Neural progenitor cell (in vitro differentiated cells): ENCODE data around the gene PRDM16. TPM values are rescaled to one million over a fixed set of nuclear protein-coding genes. Genes with fewer than 3 reads are reported as not detected.

Experiments used
- DNase-seq: peaks from one replicate; pipeline ENCODE4 v3.0.0-alpha.2; 2016; ENCODE audit warnings: low spot score
- H2AFZ ChIP-seq: fragments of 200-600 bp; sonication (generic); replicated peaks from 2 replicates; pipeline ENCODE4 v1.6.1; 2016; ENCODE audit warnings: antibody characterized with exemption
- H3F3A ChIP-seq: fragments of 200-600 bp; sonication (generic); 2 replicates; pipeline ENCODE4 v1.6.1; 2016; ENCODE audit warnings: antibody characterized with exemption, low read depth
- H3K27ac ChIP-seq: fragments of 200-600 bp; sonication (generic); 2 replicates; pipeline ENCODE4 v1.5.1; 2016; ENCODE audit warnings: mild to moderate bottlenecking
- H3K27me3 ChIP-seq: fragments of 200-600 bp; sonication (generic); 2 replicates; pipeline ENCODE4 v1.6.1; 2016; ENCODE audit warnings: mild to moderate bottlenecking, moderate library complexity
- H3K36me3 ChIP-seq: fragments of 200-600 bp; sonication (generic); 2 replicates; pipeline ENCODE4 v1.5.1; 2016
- H3K4me1 ChIP-seq: fragments of 200-600 bp; sonication (generic); 2 replicates; pipeline ENCODE4 v1.6.1; 2016; ENCODE audit warnings: mixed run types
- H3K4me2 ChIP-seq: fragments of 200-600 bp; sonication (generic); 2 replicates; pipeline ENCODE4 v1.6.1; 2016
- H3K4me3 ChIP-seq: fragments of 200-600 bp; sonication (generic); 2 replicates; pipeline ENCODE4 v1.5.1; 2016
- H3K79me2 ChIP-seq: fragments of 200-600 bp; sonication (generic); 2 replicates; pipeline ENCODE4 v1.6.1; 2016; ENCODE audit warnings: low read depth
- H3K9ac ChIP-seq: fragments of 200-600 bp; sonication (generic); 2 replicates; pipeline ENCODE4 v1.6.1; 2016
- H3K9me3 ChIP-seq: fragments of 200-600 bp; sonication (generic); 2 replicates; pipeline ENCODE4 v1.5.1; 2016; ENCODE audit warnings: low read depth
- H4K20me1 ChIP-seq: fragments of 200-600 bp; sonication (generic); 2 replicates; pipeline ENCODE4 v1.6.1; 2016; ENCODE audit warnings: low read depth
- H3K27ac Mint-ChIP-seq: 3 replicates; pipeline ENCODE4 v1.8.0; 2021; ENCODE audit warnings: mixed read lengths
- H3K27me3 Mint-ChIP-seq: 2 replicates; pipeline ENCODE4 v1.8.0; 2022; ENCODE audit warnings: low read depth, mild to moderate bottlenecking, inconsistent platforms, moderate library complexity, mixed read lengths; ENCODE audit not compliant: insufficient read depth
- H3K36me3 Mint-ChIP-seq: 3 replicates; pipeline ENCODE4 v1.8.0; 2021; ENCODE audit warnings: mixed read lengths
- H3K4me1 Mint-ChIP-seq: 3 replicates; pipeline ENCODE4 v1.8.0; 2021; ENCODE audit warnings: mixed read lengths
- H3K4me3 Mint-ChIP-seq: 3 replicates; pipeline ENCODE4 v1.8.0; 2021; ENCODE audit warnings: mild to moderate bottlenecking, moderate library complexity, mixed read lengths
- H3K9me3 Mint-ChIP-seq: 3 replicates; pipeline ENCODE4 v1.8.0; 2020; ENCODE audit warnings: mixed read lengths
- EZH2 ChIP-seq: fragments of 200-600 bp; sonication (generic); IDR thresholded peaks from 2 replicates; pipeline ENCODE4 v1.6.1; 2017; ENCODE audit warnings: antibody characterized with exemption, mild to moderate bottlenecking, moderate library complexity
- EZH2phosphoT487 ChIP-seq: fragments of 200-600 bp; sonication (generic); IDR thresholded peaks from 2 replicates; pipeline ENCODE4 v1.6.1; 2017; ENCODE audit warnings: antibody characterized with exemption
- total RNA-seq: library from RNA; depleted of rRNA; stranded (reverse); fragments of >200 nt; gene quantifications from 2 replicates; pipeline ENCODE4 v1.2.3, GENCODE V29; 2015; ENCODE audit warnings: low replicate concordance
- TF ChIP-seq, protein P1 (sequence below): fragments of 200-600 bp; sonication (generic); IDR thresholded peaks from 2 replicates; pipeline ENCODE4 v1.5.1; 2017; ENCODE audit warnings: antibody characterized with exemption, mild to moderate bottlenecking

PRDM16 gene
- total RNA-seq, 1 donor from 2014 or later = 1.9 TPM

GRCh38 chr1:3459051-3459908 is 390.3 kb downstream of the PRDM16 start:
- H3K27me3 Mint-ChIP-seq = peaks cover 2% of the 10 kb centered on the region
- DNase-seq = no peak
- Histone ChIP-seq H4K20me1 (no peaks in the 10 kb centered on the region), H3K9me3 (no peaks in the 10 kb centered on the region), H3F3A (peaks cover 12% of the 10 kb centered on the region), H2AFZ (no peak overlapping the region), H3K4me2 (no peak overlapping the region), H3K36me3 (no peaks in the 10 kb centered on the region), H3K4me1 (peaks cover 13% of the 10 kb centered on the region), H3K27ac (no peak overlapping the region), H3K27me3 (no peaks in the 10 kb centered on the region), H3K4me3 (no peak overlapping the region), H3K79me2 (no peaks in the 10 kb centered on the region), H3K9ac (no peak overlapping the region)
- peak overlapping the region; percentile 94 for H3K27ac Mint-ChIP-seq
- TF ChIP-seq EZH2phosphoT487 = no peak
- TF ChIP-seq, protein P1, sequence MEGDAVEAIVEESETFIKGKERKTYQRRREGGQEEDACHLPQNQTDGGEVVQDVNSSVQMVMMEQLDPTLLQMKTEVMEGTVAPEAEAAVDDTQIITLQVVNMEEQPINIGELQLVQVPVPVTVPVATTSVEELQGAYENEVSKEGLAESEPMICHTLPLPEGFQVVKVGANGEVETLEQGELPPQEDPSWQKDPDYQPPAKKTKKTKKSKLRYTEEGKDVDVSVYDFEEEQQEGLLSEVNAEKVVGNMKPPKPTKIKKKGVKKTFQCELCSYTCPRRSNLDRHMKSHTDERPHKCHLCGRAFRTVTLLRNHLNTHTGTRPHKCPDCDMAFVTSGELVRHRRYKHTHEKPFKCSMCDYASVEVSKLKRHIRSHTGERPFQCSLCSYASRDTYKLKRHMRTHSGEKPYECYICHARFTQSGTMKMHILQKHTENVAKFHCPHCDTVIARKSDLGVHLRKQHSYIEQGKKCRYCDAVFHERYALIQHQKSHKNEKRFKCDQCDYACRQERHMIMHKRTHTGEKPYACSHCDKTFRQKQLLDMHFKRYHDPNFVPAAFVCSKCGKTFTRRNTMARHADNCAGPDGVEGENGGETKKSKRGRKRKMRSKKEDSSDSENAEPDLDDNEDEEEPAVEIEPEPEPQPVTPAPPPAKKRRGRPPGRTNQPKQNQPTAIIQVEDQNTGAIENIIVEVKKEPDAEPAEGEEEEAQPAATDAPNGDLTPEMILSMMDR = no peak
- H3K4me1 Mint-ChIP-seq = peaks cover 48% of the 10 kb centered on the region
- H3K36me3 Mint-ChIP-seq = no peaks in the 10 kb centered on the region
- no peaks in the 10 kb centered on the region for H3K9me3 Mint-ChIP-seq
- no peak overlapping the region for H3K4me3 Mint-ChIP-seq

DNA sequence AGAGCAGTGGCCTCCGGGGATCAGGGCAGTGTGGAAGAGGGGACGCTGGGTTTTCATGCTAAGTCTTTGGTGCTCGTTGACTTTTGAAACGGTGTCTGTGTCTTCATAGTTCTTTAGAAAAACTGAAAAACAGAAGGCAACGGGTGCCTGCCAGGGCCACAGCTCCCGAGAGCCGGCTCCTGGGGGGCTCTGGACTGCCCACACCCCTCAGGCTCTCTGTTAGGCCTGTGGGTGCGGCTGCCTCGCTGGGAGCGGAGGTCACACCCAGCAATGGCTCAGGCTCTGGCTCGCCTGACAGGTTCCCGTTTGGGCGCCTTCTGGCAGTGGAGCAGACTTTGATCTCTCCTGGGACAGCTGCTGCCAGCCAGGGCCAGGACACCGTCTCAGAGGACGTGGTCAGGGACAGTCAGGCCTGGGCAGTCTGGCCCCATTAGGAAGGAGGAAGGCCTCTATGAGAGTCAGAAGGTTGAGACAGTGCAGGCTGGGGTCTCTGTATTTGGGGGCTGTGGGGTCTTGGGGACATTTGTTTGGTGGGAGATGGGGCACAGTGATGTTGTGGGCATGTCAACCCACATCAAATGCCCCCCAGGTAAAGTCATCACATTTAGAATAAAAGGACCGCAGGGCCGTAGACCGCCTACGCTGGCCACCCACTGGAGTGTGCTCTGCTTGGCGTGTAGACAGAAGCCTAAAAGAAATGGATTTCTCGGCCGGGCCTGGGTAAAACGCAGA is 391.1 kb downstream of the PRDM16 start:
- Mint-ChIP-seq H3K4me3 (no peak overlapping the region), H3K27ac (peak overlapping the region; percentile 60), H3K36me3 (no peaks in the 10 kb centered on the region), H3K4me1 (peaks cover 49% of the 10 kb centered on the region), H3K9me3 (no peaks in the 10 kb centered on the region), H3K27me3 (peaks cover 2% of the 10 kb centered on the region)
- Histone ChIP-seq H3K27me3 (no peaks in the 10 kb centered on the region), H3K27ac (no peak overlapping the region), H3K9me3 (no peaks in the 10 kb centered on the region), H3K9ac (no peak overlapping the region), H3K4me1 (peaks cover 12% of the 10 kb centered on the region), H3K36me3 (no peaks in the 10 kb centered on the region), H3K79me2 (no peaks in the 10 kb centered on the region), H3K4me2 (no peak overlapping the region), H2AFZ (no peak overlapping the region), H4K20me1 (no peaks in the 10 kb centered on the region), H3F3A (peaks cover 7% of the 10 kb centered on the region), H3K4me3 (no peak overlapping the region)
- DNase-seq = no peak
- TF ChIP-seq EZH2phosphoT487 = no peak
- no peak for TF ChIP-seq EZH2
- TF ChIP-seq, protein P1 = no peak

DNA sequence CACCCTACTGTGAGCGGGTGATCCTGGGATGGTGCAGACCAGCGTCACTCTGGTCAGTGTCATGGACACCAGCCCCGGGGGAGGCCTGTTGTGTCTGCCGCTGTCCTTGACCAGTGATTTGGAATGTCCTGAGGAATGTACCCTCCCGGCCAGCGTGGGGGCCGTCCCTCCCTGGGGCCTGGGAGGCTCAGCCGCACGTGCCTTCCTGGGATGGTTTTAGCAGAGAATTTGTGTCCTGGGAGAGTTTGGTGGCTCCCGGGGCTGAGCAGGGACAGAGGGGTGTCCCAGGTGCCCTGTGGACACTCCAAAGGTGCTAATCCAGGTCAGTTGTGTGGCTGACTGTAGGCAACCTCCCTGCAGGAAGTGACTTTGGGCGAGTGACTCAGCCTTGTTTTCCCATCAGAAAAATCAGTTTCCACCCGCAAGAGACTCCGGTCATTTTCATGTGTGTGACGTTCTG is 391.7 kb downstream of the PRDM16 start:
- Histone ChIP-seq H3K27ac (no peak overlapping the region), H3K9me3 (no peaks in the 10 kb centered on the region), H3K36me3 (no peaks in the 10 kb centered on the region), H3K4me1 (peaks cover 9% of the 10 kb centered on the region), H3K4me2 (no peak overlapping the region), H4K20me1 (no peaks in the 10 kb centered on the region), H3F3A (peaks cover 6% of the 10 kb centered on the region), H3K9ac (no peak overlapping the region), H3K4me3 (no peak overlapping the region), H3K79me2 (no peaks in the 10 kb centered on the region), H2AFZ (no peak overlapping the region), H3K27me3 (no peaks in the 10 kb centered on the region)
- TF ChIP-seq EZH2 (no peak), EZH2phosphoT487 (no peak)
- TF ChIP-seq, protein P1 = no peak
- no peak for DNase-seq
- peaks cover 2% of the 10 kb centered on the region for H3K27me3 Mint-ChIP-seq
- peaks cover 46% of the 10 kb centered on the region for H3K4me1 Mint-ChIP-seq
- no peaks in the 10 kb centered on the region for H3K36me3 Mint-ChIP-seq
- H3K4me3 Mint-ChIP-seq = no peak overlapping the region
- H3K9me3 Mint-ChIP-seq = no peaks in the 10 kb centered on the region
- H3K27ac Mint-ChIP-seq = peak overlapping the region; percentile 61
